C4-2B (cell line): ENCODE data around the gene FAM131C.
"Not testable (repeated sequence)": the region's sequence is repeated elsewhere in the genome, so short reads cannot be mapped to it uniquely, and the experiment has no call there.

Source experiments
- ZFX ChIP-seq: fragments of 450-650 bp; IDR thresholded peaks from 2 replicates; pipeline ENCODE4 v1.6.1; 2017
- TF ChIP-seq, protein P1 (sequence below): fragments of 450-650 bp; conservative IDR thresholded peaks from 2 replicates; pipeline ENCODE4 v1.5.1; 2017; ENCODE audit warnings: mild to moderate bottlenecking

DNA sequence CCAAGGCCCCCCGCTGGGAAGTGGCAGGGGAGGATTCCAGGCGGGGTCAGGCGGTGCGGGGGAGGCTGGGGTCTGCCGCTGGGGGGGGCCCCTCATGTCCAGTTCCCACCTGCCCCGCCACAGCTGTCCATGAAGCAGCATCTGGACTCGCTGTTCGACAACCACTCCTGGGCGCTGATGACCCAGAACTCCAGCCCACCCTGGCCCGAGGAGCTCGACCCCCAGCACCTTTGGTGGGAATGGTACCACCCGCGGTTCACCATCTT lies 44.5 kb downstream of the FAM131C start:
- TF ChIP-seq, protein P1, sequence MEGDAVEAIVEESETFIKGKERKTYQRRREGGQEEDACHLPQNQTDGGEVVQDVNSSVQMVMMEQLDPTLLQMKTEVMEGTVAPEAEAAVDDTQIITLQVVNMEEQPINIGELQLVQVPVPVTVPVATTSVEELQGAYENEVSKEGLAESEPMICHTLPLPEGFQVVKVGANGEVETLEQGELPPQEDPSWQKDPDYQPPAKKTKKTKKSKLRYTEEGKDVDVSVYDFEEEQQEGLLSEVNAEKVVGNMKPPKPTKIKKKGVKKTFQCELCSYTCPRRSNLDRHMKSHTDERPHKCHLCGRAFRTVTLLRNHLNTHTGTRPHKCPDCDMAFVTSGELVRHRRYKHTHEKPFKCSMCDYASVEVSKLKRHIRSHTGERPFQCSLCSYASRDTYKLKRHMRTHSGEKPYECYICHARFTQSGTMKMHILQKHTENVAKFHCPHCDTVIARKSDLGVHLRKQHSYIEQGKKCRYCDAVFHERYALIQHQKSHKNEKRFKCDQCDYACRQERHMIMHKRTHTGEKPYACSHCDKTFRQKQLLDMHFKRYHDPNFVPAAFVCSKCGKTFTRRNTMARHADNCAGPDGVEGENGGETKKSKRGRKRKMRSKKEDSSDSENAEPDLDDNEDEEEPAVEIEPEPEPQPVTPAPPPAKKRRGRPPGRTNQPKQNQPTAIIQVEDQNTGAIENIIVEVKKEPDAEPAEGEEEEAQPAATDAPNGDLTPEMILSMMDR: not testable (repeated sequence)
- not testable (repeated sequence) for TF ChIP-seq ZFX
